SK-N-MC (cell line): ENCODE measurements around the gene HDAC7.

Source experiments
- EZH2 ChIP-seq: fragments of 200-600 bp; sonication (generic); IDR thresholded peaks from one replicate; pipeline ENCODE4 v1.6.1; 2017; ENCODE audit warnings: antibody characterized with exemption
- FOXP2 ChIP-seq: optimal IDR thresholded peaks from 2 replicates; pipeline ENCODE3; 2011; ENCODE audit warnings: mild to moderate bottlenecking, moderate library complexity; ENCODE audit not compliant: insufficient read depth; ENCODE audit errors: extremely low read length, control extremely low read depth
- POLR2AphosphoS5 ChIP-seq: IDR thresholded peaks from 2 replicates; pipeline ENCODE4 v1.6.1; 2012; ENCODE audit warnings: mild to moderate bottlenecking, low read depth, low read length, borderline replicate concordance

GRCh38 chr12:47786662-47787280 is 32.9 kb downstream of the HDAC7 start:
- no peak for TF ChIP-seq EZH2
- no peak for TF ChIP-seq POLR2AphosphoS5
- TF ChIP-seq FOXP2 = no peak
